NCI-H146 treated with DMSO at 0.1 percent for 48 hours (cell line): ENCODE data around the gene THBS4.
"Not testable (repeated sequence)": the region's sequence is repeated elsewhere in the genome, so short reads cannot be mapped to it uniquely, and the experiment has no call there.

Experiments used
- DNase-seq: peaks from one replicate; lab custom pipeline; 2025; ENCODE audit not compliant: unreplicated experiment; lab: John Stamatoyannopoulos, UW

THBS4 gene

DNA sequence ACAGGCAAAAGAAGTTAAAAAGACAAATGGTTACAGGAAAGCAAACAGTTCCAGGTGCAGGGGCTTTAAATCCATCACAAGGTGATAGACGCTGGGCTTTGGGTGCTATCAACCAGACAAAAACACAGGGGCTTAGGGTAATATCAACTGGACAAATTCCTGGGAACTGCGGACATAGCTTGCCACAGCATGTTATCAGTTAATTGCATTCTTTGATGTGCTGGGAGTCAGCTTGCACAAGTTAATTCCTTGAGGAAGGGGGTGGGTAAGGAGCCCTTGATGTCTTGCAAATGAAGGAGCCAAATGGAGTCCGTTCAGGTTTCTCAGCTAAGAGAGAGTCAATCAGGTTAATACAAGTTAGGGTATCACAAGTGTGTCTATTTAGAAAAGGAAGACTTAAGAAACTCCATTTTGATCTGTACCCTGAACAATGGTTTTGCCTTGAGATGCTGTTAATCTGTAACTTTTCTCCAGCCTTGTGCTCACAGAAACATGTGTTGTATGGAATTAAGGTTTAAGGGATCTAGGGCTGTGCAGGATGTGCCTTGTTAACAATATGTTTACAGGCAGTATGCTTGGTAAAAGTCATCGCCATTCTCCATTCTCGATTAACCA is 76.3 kb downstream of the THBS4 start:
- not testable (repeated sequence) for DNase-seq

DNA sequence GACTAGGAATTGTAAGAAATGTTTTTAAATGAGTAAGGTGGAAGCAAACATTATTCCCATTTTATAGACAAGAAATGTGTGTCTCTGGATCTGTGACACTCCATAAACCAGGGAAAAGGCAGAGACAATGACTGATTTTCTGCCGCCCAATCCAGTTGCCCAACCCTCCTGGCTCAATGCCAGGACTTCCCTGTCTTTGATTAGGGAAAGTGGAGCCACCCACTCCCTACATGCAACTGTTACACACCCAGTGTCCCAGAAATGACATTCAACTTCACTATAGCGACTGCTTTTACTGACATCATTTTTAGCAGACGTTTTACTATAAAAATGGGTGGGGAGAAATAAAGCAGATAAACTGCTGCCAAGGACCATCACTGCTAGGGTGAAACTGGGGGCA is 79.7 kb downstream of the THBS4 start:
- DNase-seq, result no peak

DNA sequence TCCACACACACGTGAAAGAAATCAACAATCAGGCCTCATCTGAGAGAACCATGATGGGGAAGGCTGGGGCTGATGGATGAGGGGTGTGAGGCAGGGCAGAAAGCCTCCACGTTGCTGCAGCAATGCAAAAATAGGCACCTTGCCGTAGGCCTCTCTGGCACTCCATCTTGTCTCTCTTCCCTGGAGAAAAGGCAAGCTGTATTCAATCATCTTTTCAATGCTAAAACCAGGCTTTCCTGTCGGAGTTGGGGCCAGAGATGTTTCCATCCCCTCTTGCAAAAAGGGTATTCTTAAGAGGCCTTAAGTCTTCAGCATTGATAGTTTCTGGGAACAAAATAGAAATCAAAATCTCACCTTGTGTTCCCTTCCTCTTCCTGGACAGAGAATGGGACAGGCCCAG is 80.9 kb downstream of the THBS4 start:
- no peak for DNase-seq

- DNase-seq, result no peak
Measured at GRCh38 chr5:80116465-80116864, 81.3 kb downstream of the THBS4 start.

GRCh38 chr5:80117446-80117845 is 82.3 kb downstream of the THBS4 start:
- DNase-seq, result no peak

DNA sequence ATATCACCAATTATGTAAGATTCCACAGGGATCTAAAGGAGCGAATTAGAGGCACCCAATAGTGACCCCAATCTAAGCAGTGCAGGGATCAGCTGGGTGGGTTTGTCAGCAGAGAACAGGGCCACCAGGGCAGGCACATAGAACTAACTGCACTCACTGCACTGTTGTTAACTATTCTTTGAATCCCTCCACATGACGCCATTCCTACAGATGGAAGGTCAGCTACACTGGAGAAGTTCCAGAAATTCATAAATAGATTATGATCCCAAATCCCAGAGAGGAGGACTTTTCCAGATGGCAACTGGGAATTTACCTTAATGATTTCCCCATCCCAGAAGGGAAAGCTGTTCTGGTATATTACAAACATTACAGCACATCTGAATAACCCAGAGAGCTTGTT is 84.2 kb downstream of the THBS4 start:
- no peak for DNase-seq

DNA sequence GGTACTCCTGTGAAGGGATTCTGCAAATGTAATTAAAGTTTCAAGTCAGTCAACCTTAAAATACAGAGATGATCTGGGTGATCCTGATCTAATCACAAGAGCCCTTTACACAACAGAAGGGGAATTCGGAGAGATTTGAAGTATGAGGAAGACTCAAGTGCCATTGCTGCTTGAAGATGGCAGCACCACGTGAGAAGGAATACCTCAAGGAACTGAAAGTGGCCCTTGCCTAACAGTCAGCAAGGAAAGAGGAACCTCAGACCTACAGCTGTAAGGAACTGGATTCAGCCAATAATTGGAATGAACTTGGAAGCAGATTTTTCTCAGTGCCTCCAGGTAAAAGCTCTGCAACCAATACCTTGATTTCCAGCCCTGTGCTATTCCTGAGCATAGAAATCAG is 87.4 kb downstream of the THBS4 start:
- DNase-seq, result no peak

- DNase-seq, result no peak
Measured at GRCh38 chr5:80124121-80124918, 89.2 kb downstream of the THBS4 start.

DNA sequence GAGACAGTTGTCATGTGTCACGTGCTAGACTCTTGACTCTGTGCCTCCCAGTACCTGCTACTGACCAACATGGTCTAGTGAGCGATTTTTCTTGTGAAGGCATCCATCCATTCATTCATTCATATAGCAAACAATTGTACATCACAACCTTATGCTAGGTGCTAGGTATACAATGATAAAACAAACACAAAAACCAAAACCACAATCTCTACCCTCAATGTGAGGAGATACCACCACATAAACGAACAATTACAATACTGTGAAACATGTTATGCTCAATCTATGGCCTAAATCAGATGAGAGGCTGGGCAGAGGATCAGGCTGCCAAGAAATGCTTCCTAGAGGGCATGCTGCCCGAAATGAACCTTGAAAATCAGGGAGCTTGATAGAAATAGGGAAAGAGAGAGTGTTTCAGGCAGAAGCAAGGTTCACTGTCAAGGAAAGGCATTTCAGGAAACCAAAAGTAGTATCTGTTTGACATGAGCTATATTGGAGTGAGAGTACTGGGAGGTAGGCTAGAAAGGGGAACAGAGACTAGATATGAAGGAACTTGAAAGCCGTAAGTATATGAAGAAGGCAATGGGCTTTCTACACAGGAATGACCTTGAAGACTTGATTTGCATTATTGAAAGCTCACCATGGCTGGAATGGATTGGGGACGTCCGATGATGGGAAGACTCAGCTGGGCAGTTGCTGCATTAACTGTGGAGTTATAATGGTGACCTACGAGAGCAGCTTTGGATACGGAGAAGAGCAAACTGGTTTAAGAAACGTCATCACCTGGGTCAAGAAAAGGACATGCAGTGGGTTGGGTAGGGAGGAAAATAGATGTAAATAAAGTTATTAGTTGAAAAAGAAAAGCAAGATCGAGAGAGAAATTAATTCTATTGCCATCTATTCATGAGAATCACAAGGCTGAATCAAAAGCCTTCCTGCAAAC is 90.1 kb downstream of the THBS4 start:
- DNase-seq, result no peak

DNA sequence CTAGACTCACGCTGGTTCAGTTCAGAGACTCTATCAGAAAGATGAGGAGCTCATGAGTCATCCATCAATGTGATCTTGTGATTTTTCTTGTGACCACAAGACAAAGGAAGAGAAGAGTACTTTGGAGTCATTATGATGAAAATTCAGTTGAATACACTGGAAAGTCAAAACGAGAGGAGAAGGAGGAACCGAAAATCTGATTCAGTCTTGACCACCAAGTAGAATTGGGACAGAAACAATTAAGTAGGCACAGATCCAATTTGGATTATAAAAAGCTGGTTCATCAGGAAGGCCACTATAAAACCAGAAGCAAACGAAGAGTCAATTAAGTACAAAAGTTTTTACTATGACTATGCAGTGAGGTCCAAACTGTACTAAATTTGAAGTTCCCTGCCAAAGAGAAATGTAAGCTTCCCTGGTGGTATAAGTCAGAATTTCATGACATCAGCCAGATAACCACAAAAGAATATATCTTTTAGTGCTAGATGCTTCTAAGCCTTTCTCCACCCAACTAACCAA is 90.9 kb downstream of the THBS4 start:
- no peak for DNase-seq

DNA sequence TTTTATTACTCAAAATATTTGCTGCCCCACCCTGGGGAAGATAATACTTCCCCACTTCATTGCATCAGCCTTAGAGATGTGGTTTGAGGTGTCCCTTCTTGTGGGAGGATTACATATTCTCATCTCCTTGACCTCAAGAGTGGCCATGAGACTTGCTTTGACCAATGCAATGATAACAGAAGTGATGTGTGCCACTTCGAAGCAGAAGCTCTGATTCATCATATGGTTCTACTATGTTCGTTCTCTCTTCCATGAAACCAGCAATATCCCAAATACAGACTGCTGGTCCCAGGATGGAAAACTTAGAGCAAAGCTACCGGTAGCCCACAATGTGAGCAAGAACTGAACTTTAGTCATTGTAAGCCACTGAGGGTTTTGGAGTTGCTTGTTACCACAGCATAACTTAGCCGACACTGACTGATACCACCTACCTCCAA is 92.0 kb downstream of the THBS4 start:
- no peak for DNase-seq

GRCh38 chr5:80128141-80128540 is 93.0 kb downstream of the THBS4 start:
- DNase-seq, result peak; percentile 24

DNA sequence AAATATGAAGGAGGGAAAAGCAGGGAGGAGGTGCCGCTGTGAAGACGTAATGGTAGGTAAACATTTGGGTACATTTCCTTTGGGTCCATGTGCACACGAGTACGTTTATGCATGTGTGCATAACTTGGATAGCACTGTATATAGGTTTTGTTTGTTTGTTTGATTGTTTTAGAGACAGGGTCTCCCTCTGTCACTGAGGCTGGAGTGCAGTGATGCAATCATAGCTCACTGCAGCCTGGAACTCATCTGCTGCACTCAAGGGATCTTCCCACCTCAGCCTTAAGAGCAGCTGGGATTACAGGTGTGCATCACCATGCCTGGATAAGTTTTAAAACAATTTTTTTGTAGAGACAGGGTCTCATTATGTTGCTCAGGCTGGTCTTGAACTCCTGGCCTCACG is 94.0 kb downstream of the THBS4 start:
- no peak for DNase-seq
